Measurements from ENCODE around the gene UVSSA. TPM values are rescaled to one million over a fixed set of nuclear protein-coding genes. Genes with fewer than 3 reads are reported as not detected.

The UVSSA gene
- total RNA-seq, 1 donor from 2014 or later, result 33.9 TPM

- DNase-seq, result no peak
- peaks cover 5% of the 10 kb centered on the region for H3K36me3 Mint-ChIP-seq (ENCODE audit: unreplicated experiment)
- H3K4me3 Mint-ChIP-seq (ENCODE audit: unreplicated experiment), result no peak overlapping the region
- peaks cover 3% of the 10 kb centered on the region for H3K27me3 Mint-ChIP-seq (ENCODE audit: unreplicated experiment)
- H3K27ac Mint-ChIP-seq (ENCODE audit: unreplicated experiment), result no peak overlapping the region
- no peaks in the 10 kb centered on the region for H3K4me1 Mint-ChIP-seq (ENCODE audit: low read depth, unreplicated experiment)
- peaks cover 11% of the 10 kb centered on the region for H3K9me3 Mint-ChIP-seq (ENCODE audit: unreplicated experiment)
- TF ChIP-seq CTCF (IDR thresholded peaks at IDR 0.05; ENCODE audit: partially characterized antibody, unreplicated experiment), result no peak
Observed at GRCh38 chr4:1325681-1326635, 21.1 kb upstream of the UVSSA start.

- H3K27me3 Mint-ChIP-seq (ENCODE audit: unreplicated experiment), result peaks cover 3% of the 10 kb centered on the region
- H3K27ac Mint-ChIP-seq (ENCODE audit: unreplicated experiment), result no peak overlapping the region
- DNase-seq, result no peak
- H3K9me3 Mint-ChIP-seq (ENCODE audit: unreplicated experiment), result peaks cover 11% of the 10 kb centered on the region
- no peaks in the 10 kb centered on the region for H3K4me1 Mint-ChIP-seq (ENCODE audit: low read depth, unreplicated experiment)
- TF ChIP-seq CTCF (IDR thresholded peaks at IDR 0.05; ENCODE audit: partially characterized antibody, unreplicated experiment), result no peak
- H3K36me3 Mint-ChIP-seq (ENCODE audit: unreplicated experiment), result no peaks in the 10 kb centered on the region
- no peak overlapping the region for H3K4me3 Mint-ChIP-seq (ENCODE audit: unreplicated experiment)
Observed at GRCh38 chr4:1326751-1327525, 20.1 kb upstream of the UVSSA start.

GRCh38 chr4:1327526-1328266, 19.3 kb upstream of the UVSSA start:
- Mint-ChIP-seq H3K27me3 (ENCODE audit: unreplicated experiment) (peaks cover 3% of the 10 kb centered on the region), H3K36me3 (ENCODE audit: unreplicated experiment) (no peaks in the 10 kb centered on the region), H3K4me3 (ENCODE audit: unreplicated experiment) (no peak overlapping the region), H3K9me3 (ENCODE audit: unreplicated experiment) (peaks cover 11% of the 10 kb centered on the region), H3K27ac (ENCODE audit: unreplicated experiment) (no peak overlapping the region), H3K4me1 (ENCODE audit: low read depth, unreplicated experiment) (no peaks in the 10 kb centered on the region)
- TF ChIP-seq CTCF (IDR thresholded peaks at IDR 0.05; ENCODE audit: partially characterized antibody, unreplicated experiment), result no peak
- DNase-seq, result no peak

GRCh38 chr4:1328267-1329155, 18.5 kb upstream of the UVSSA start:
- peaks cover 11% of the 10 kb centered on the region for H3K9me3 Mint-ChIP-seq (ENCODE audit: unreplicated experiment)
- H3K27ac Mint-ChIP-seq (ENCODE audit: unreplicated experiment), result no peak overlapping the region
- H3K36me3 Mint-ChIP-seq (ENCODE audit: unreplicated experiment), result no peaks in the 10 kb centered on the region
- H3K4me1 Mint-ChIP-seq (ENCODE audit: low read depth, unreplicated experiment), result no peaks in the 10 kb centered on the region
- H3K27me3 Mint-ChIP-seq (ENCODE audit: unreplicated experiment), result peaks cover 3% of the 10 kb centered on the region
- no peak for TF ChIP-seq CTCF (IDR thresholded peaks at IDR 0.05; ENCODE audit: partially characterized antibody, unreplicated experiment)
- no peak overlapping the region for H3K4me3 Mint-ChIP-seq (ENCODE audit: unreplicated experiment)
- DNase-seq, result no peak

All from glutamatergic neuron (in vitro differentiated cells).